Fibroblast of pulmonary artery (primary cell): ENCODE measurements around the gene TSC2.

Experiments
- DNase-seq: peaks from one replicate; pipeline ENCODE4 v3.0.0-alpha.2; 2010; ENCODE audit warnings: low read depth
- H3K4me3 ChIP-seq: replicated peaks from 2 replicates; pipeline ENCODE4 v1.5.1; 2011; ENCODE audit warnings: low read depth, mild to moderate bottlenecking, control low read depth, low read length, moderate library complexity
- CTCF ChIP-seq: IDR thresholded peaks from 2 replicates; pipeline ENCODE4 v1.5.1; 2011; ENCODE audit warnings: mild to moderate bottlenecking, control low read depth, low read length, inconsistent platforms; ENCODE audit errors: missing control alignments

Gene TSC2

GRCh38 chr16:2079311-2079800, 31.6 kb downstream of the TSC2 start:
- no peak for DNase-seq
- H3K4me3 ChIP-seq, result no peak overlapping the region

GRCh38 chr16:2079991-2080390, 32.2 kb downstream of the TSC2 start:
- no peak overlapping the region for H3K4me3 ChIP-seq
- DNase-seq, result no peak
- TF ChIP-seq CTCF, result no peak

More at GRCh38 chr16:2079311-2079800, 31.6 kb downstream of the TSC2 start:
- TF ChIP-seq CTCF, result no peak

GRCh38 chr16:2081201-2082084, 33.7 kb downstream of the TSC2 start:
- DNase-seq, result peak; percentile 49
- no peak for TF ChIP-seq CTCF
- H3K4me3 ChIP-seq, result no peak overlapping the region

GRCh38 chr16:2082171-2082982, 34.6 kb downstream of the TSC2 start:
- DNase-seq, result peak; percentile 44
- TF ChIP-seq CTCF, result no peak
- H3K4me3 ChIP-seq, result no peak overlapping the region

- no peak for DNase-seq
- no peak overlapping the region for H3K4me3 ChIP-seq
- no peak for TF ChIP-seq CTCF
These were observed 35.2 kb downstream of the TSC2 start for GRCh38 chr16:2082983-2083364.

- H3K4me3 ChIP-seq, result no peak overlapping the region
- TF ChIP-seq CTCF, result no peak
- no peak for DNase-seq
These were observed 35.6 kb downstream of the TSC2 start for GRCh38 chr16:2083409-2083808.
